Measurements from ENCODE around the gene CCL20. TPM values are rescaled to one million over a fixed set of nuclear protein-coding genes. Genes with fewer than 3 reads are reported as not detected.

Gene CCL20
- total and polyA plus RNA-seq, 2 of the 13 experiments (the other 11 are each of a cell fraction or from before 2014, with no cell fraction given) = 223 to 903 TPM

DNA sequence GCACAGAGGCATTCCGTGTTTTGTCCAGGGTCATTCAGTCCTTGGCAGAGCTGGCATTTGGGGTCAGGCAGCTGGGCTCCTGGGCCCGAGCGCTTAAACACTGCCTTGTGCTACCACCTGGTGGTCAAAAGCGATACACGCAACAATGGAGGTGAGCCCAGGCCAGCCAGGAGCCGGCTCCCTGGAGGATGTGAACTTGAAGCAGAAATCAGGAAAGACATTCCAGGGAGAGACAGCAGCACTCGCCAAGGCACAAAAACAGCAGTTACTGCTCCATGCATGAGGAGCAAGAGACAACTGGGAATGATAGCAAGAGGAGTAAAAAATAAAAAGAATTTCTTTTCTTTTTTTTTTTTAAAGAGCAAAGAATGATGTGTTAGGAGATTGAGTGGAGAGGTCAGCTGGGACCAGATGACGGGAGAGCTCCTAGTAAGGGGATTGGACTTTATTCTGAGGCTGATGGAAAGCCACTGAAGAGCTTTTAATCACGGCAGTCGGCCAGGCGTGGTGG lies 47.2 kb upstream of the CCL20 start (continued):
- TF ChIP-seq MBNL3 (CRISPR knock-in tag; conservative IDR thresholded peaks at IDR 0.05) (no peak), PHF21A (CRISPR knock-in tag; IDR thresholded peaks at IDR 0.05) (no peak), ZNF614 (CRISPR knock-in tag; IDR thresholded peaks at IDR 0.05; ENCODE audit: borderline replicate concordance) (peak; percentile 54; the same call in 1 of the 2 replicates), ZNF746 (CRISPR knock-in tag; IDR thresholded peaks at IDR 0.05) (no peak), ZBTB42 (CRISPR knock-in tag; IDR thresholded peaks at IDR 0.05) (no peak), ZNF563 (CRISPR knock-in tag; IDR thresholded peaks at IDR 0.05) (no peak), ZNF292 (CRISPR knock-in tag; IDR thresholded peaks at IDR 0.05; ENCODE audit: borderline replicate concordance, low read depth) (no peak), FUBP1 (CRISPR knock-in tag; IDR thresholded peaks at IDR 0.05; ENCODE audit: borderline replicate concordance) (no peak), RBM39 (IDR thresholded peaks at IDR 0.05; ENCODE audit: low read depth, low read length, poor library complexity, severe bottlenecking) (no peak), CCDC6 (CRISPR knock-in tag; IDR thresholded peaks at IDR 0.05) (0 out of 2 replicates have a peak, but pooled peaks have one; percentile 31), ETV5 (CRISPR knock-in tag; IDR thresholded peaks at IDR 0.05; ENCODE audit: borderline replicate concordance) (peak; percentile 49; the same call in 1 of the 2 replicates), TOPORS (CRISPR knock-in tag; IDR thresholded peaks at IDR 0.05) (no peak), CENPX (CRISPR knock-in tag; IDR thresholded peaks at IDR 0.05) (no peak), HDAC6 (IDR thresholded peaks at IDR 0.05; ENCODE audit: low read depth, low read length) (no peak), ZNF570 (CRISPR knock-in tag; IDR thresholded peaks at IDR 0.05; ENCODE audit: borderline replicate concordance) (no peak), IRF1 (CRISPR knock-in tag; IDR thresholded peaks at IDR 0.05; ENCODE audit: low read depth) (no peak), ATF7-NPFF (CRISPR knock-in tag; IDR thresholded peaks at IDR 0.05; ENCODE audit: low read depth) (no peak)
- TF ChIP-seq, protein P1, sequence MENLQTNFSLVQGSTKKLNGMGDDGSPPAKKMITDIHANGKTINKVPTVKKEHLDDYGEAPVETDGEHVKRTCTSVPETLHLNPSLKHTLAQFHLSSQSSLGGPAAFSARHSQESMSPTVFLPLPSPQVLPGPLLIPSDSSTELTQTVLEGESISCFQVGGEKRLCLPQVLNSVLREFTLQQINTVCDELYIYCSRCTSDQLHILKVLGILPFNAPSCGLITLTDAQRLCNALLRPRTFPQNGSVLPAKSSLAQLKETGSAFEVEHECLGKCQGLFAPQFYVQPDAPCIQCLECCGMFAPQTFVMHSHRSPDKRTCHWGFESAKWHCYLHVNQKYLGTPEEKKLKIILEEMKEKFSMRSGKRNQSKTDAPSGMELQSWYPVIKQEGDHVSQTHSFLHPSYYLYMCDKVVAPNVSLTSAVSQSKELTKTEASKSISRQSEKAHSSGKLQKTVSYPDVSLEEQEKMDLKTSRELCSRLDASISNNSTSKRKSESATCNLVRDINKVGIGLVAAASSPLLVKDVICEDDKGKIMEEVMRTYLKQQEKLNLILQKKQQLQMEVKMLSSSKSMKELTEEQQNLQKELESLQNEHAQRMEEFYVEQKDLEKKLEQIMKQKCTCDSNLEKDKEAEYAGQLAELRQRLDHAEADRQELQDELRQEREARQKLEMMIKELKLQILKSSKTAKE (CRISPR knock-in tag; IDR thresholded peaks at IDR 0.05; ENCODE audit: borderline replicate concordance) = no peak
- TF ChIP-seq, protein P2, sequence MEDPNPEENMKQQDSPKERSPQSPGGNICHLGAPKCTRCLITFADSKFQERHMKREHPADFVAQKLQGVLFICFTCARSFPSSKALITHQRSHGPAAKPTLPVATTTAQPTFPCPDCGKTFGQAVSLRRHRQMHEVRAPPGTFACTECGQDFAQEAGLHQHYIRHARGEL (CRISPR knock-in tag; IDR thresholded peaks at IDR 0.05) = no peak
- TF ChIP-seq, protein P3, sequence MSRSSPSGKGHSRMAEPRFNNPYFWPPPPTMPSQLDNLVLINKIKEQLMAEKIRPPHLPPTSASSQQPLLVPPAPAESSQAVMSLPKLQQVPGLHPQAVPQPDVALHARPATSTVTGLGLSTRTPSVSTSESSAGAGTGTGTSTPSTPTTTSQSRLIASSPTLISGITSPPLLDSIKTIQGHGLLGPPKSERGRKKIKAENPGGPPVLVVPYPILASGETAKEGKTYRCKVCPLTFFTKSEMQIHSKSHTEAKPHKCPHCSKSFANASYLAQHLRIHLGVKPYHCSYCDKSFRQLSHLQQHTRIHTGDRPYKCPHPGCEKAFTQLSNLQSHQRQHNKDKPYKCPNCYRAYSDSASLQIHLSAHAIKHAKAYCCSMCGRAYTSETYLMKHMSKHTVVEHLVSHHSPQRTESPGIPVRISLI (CRISPR knock-in tag; IDR thresholded peaks at IDR 0.05; ENCODE audit: borderline replicate concordance) = peak; percentile 50; the same call in 1 of the 2 replicates
- TF ChIP-seq, protein P4, sequence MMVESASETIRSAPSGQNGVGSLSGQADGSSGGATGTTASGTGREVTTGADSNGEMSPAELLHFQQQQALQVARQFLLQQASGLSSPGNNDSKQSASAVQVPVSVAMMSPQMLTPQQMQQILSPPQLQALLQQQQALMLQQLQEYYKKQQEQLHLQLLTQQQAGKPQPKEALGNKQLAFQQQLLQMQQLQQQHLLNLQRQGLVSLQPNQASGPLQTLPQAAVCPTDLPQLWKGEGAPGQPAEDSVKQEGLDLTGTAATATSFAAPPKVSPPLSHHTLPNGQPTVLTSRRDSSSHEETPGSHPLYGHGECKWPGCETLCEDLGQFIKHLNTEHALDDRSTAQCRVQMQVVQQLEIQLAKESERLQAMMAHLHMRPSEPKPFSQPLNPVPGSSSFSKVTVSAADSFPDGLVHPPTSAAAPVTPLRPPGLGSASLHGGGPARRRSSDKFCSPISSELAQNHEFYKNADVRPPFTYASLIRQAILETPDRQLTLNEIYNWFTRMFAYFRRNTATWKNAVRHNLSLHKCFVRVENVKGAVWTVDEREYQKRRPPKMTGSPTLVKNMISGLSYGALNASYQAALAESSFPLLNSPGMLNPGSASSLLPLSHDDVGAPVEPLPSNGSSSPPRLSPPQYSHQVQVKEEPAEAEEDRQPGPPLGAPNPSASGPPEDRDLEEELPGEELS (CRISPR knock-in tag; IDR thresholded peaks at IDR 0.05) = 0 out of 2 replicates have a peak, but pooled peaks have one; percentile 13
